NB4 (cell line): ENCODE measurements around the gene FAM53A.

Experiments used
- CTCF ChIP-seq: IDR thresholded peaks from one replicate; pipeline ENCODE4 v1.5.1; 2012; ENCODE audit warnings: low read depth, low read length
- MAX ChIP-seq: IDR thresholded peaks from 2 replicates; pipeline ENCODE4 v1.6.1; 2011; ENCODE audit warnings: low read depth, low read length
- MYC ChIP-seq: IDR thresholded peaks from 2 replicates; pipeline ENCODE4 v1.6.1; 2011; ENCODE audit warnings: low read depth, low read length
- POLR2A ChIP-seq: IDR thresholded peaks from 2 replicates; pipeline ENCODE4 v1.6.1; 2011; ENCODE audit warnings: mild to moderate bottlenecking; ENCODE audit not compliant: insufficient read length; ENCODE audit errors: extremely low read depth

- TF ChIP-seq POLR2A (no peak), CTCF (no peak), MYC (no peak), MAX (no peak)
Measured at GRCh38 chr4:1654216-1654955, 29.7 kb downstream of the FAM53A start.
